NCI-H526 treated with DMSO at 0.1 percent for 48 hours (cell line): ENCODE results near the gene ERCC6L2.

ENCODE experiments used
- DNase-seq: peaks from one replicate; lab custom pipeline; 2025; lab: John Stamatoyannopoulos, UW

Gene ERCC6L2

GRCh38 chr9:95927271-95928004 lies 51.9 kb downstream of the ERCC6L2 start:
- no peak for DNase-seq

GRCh38 chr9:95930277-95930676 lies 54.8 kb downstream of the ERCC6L2 start:
- no peak for DNase-seq

GRCh38 chr9:95935861-95936578 lies 60.5 kb downstream of the ERCC6L2 start:
- no peak for DNase-seq

- DNase-seq, result peak; percentile 24
Measured at GRCh38 chr9:95936579-95937075, 61.1 kb downstream of the ERCC6L2 start.

GRCh38 chr9:95937131-95937530 lies 61.6 kb downstream of the ERCC6L2 start:
- peak; percentile 24 for DNase-seq

- no peak for DNase-seq
Measured at GRCh38 chr9:95938724-95939123, 63.2 kb downstream of the ERCC6L2 start.

GRCh38 chr9:95939472-95939871 lies 64.0 kb downstream of the ERCC6L2 start:
- DNase-seq, result no peak

GRCh38 chr9:95940265-95940664 lies 64.8 kb downstream of the ERCC6L2 start:
- DNase-seq, result no peak

- DNase-seq, result no peak
Measured at GRCh38 chr9:95942016-95942415, 66.5 kb downstream of the ERCC6L2 start.

GRCh38 chr9:95947118-95947517 lies 71.6 kb downstream of the ERCC6L2 start:
- DNase-seq, result no peak

- DNase-seq, result no peak
Measured at GRCh38 chr9:95952471-95952870, 77.0 kb downstream of the ERCC6L2 start.

GRCh38 chr9:95953986-95954385 lies 78.5 kb downstream of the ERCC6L2 start:
- DNase-seq, result no peak

GRCh38 chr9:95954940-95955339 lies 79.4 kb downstream of the ERCC6L2 start:
- DNase-seq, result no peak

GRCh38 chr9:95962936-95963335 lies 87.4 kb downstream of the ERCC6L2 start:
- DNase-seq, result no peak

GRCh38 chr9:95963659-95964058 lies 88.2 kb downstream of the ERCC6L2 start:
- no peak for DNase-seq

- DNase-seq, result no peak
Measured at GRCh38 chr9:95966306-95966705, 90.8 kb downstream of the ERCC6L2 start.

- no peak for DNase-seq
Measured at GRCh38 chr9:95970317-95970716, 94.8 kb downstream of the ERCC6L2 start.

- DNase-seq, result no peak
Measured at GRCh38 chr9:95971815-95972214, 96.3 kb downstream of the ERCC6L2 start.

- no peak for DNase-seq
Measured at GRCh38 chr9:95974389-95974788, 98.9 kb downstream of the ERCC6L2 start.

GRCh38 chr9:95977371-95977770 lies 101.9 kb downstream of the ERCC6L2 start:
- no peak for DNase-seq

- no peak for DNase-seq
Measured at GRCh38 chr9:95978106-95978505, 102.6 kb downstream of the ERCC6L2 start.

- DNase-seq, result no peak
Measured at GRCh38 chr9:95979446-95979845, 104.0 kb downstream of the ERCC6L2 start.
